Measurements from ENCODE around the gene FOXP1.
"Not testable (repeated sequence)": the region's sequence is repeated elsewhere in the genome, so short reads cannot be mapped to it uniquely, and the experiment has no call there.

The FOXP1 gene

GRCh38 chr3:71026634-71027578 is 556.6 kb downstream of the FOXP1 start:
- H3K4me3 Mint-ChIP-seq, result no peak overlapping the region
- H3K36me3 Mint-ChIP-seq, result peaks cover 31% of the 10 kb centered on the region

GRCh38 chr3:71025516-71025915 is 558.0 kb downstream of the FOXP1 start:
- Mint-ChIP-seq H3K9me3 (ENCODE audit: low read depth) (no peaks in the 10 kb centered on the region), H3K4me1 (ENCODE audit: low read depth) (peaks cover 89% of the 10 kb centered on the region), H3K27ac (peak overlapping the region; percentile 82), H3K36me3 (peaks cover 28% of the 10 kb centered on the region), H3K27me3 (no peaks in the 10 kb centered on the region), H3K4me3 (no peak overlapping the region)

More at GRCh38 chr3:71026634-71027578, 556.6 kb downstream of the FOXP1 start:
- Mint-ChIP-seq H3K4me1 (ENCODE audit: low read depth) (peaks cover 89% of the 10 kb centered on the region), H3K27ac (peak overlapping the region; percentile 82), H3K9me3 (ENCODE audit: low read depth) (no peaks in the 10 kb centered on the region), H3K27me3 (no peaks in the 10 kb centered on the region)

GRCh38 chr3:71025010-71025409 is 558.5 kb downstream of the FOXP1 start:
- Mint-ChIP-seq H3K36me3 (peaks cover 24% of the 10 kb centered on the region), H3K4me1 (ENCODE audit: low read depth) (peaks cover 86% of the 10 kb centered on the region), H3K27ac (peak overlapping the region; percentile 82), H3K9me3 (ENCODE audit: low read depth) (no peaks in the 10 kb centered on the region), H3K27me3 (no peaks in the 10 kb centered on the region), H3K4me3 (peak overlapping the region; percentile 6)

- Mint-ChIP-seq H3K4me1 (ENCODE audit: low read depth) (peaks cover 86% of the 10 kb centered on the region), H3K27me3 (no peaks in the 10 kb centered on the region), H3K9me3 (ENCODE audit: low read depth) (no peaks in the 10 kb centered on the region), H3K4me3 (no peak overlapping the region), H3K27ac (peak overlapping the region; percentile 67), H3K36me3 (peaks cover 21% of the 10 kb centered on the region)
Measured at GRCh38 chr3:71022551-71023335, 560.8 kb downstream of the FOXP1 start.

GRCh38 chr3:71018799-71019198 is 564.7 kb downstream of the FOXP1 start:
- H3K36me3 Mint-ChIP-seq, result peaks cover 37% of the 10 kb centered on the region
- H3K27ac Mint-ChIP-seq, result peak overlapping the region; percentile 83
- no peaks in the 10 kb centered on the region for H3K9me3 Mint-ChIP-seq (ENCODE audit: low read depth)
- H3K4me3 Mint-ChIP-seq, result no peak overlapping the region
- H3K4me1 Mint-ChIP-seq (ENCODE audit: low read depth), result peaks cover 71% of the 10 kb centered on the region
- no peaks in the 10 kb centered on the region for H3K27me3 Mint-ChIP-seq

GRCh38 chr3:71016178-71016845 is 567.2 kb downstream of the FOXP1 start:
- H3K4me3 Mint-ChIP-seq, result no peak overlapping the region
- H3K27ac Mint-ChIP-seq, result peak overlapping the region; percentile 89
- no peaks in the 10 kb centered on the region for H3K27me3 Mint-ChIP-seq
- H3K36me3 Mint-ChIP-seq, result peaks cover 39% of the 10 kb centered on the region
- H3K4me1 Mint-ChIP-seq (ENCODE audit: low read depth), result peaks cover 75% of the 10 kb centered on the region
- no peaks in the 10 kb centered on the region for H3K9me3 Mint-ChIP-seq (ENCODE audit: low read depth)

GRCh38 chr3:71014616-71015015 is 568.9 kb downstream of the FOXP1 start:
- H3K4me3 Mint-ChIP-seq; H3K27me3 Mint-ChIP-seq; H3K9me3 Mint-ChIP-seq (ENCODE audit: low read depth): not testable (repeated sequence)
- peaks cover 78% of the 10 kb centered on the region for H3K4me1 Mint-ChIP-seq (ENCODE audit: low read depth)
- peak overlapping the region; percentile 86 for H3K27ac Mint-ChIP-seq
- H3K36me3 Mint-ChIP-seq, result peaks cover 38% of the 10 kb centered on the region

- Mint-ChIP-seq H3K27ac (peak overlapping the region; percentile 86), H3K9me3 (ENCODE audit: low read depth) (no peaks in the 10 kb centered on the region), H3K27me3 (no peaks in the 10 kb centered on the region), H3K4me3 (peak overlapping the region; percentile 37), H3K36me3 (peaks cover 40% of the 10 kb centered on the region), H3K4me1 (ENCODE audit: low read depth) (peaks cover 80% of the 10 kb centered on the region)
Measured at GRCh38 chr3:71012971-71013370, 570.6 kb downstream of the FOXP1 start.

- no peaks in the 10 kb centered on the region for H3K9me3 Mint-ChIP-seq (ENCODE audit: low read depth)
- peaks cover 84% of the 10 kb centered on the region for H3K4me1 Mint-ChIP-seq (ENCODE audit: low read depth)
- no peaks in the 10 kb centered on the region for H3K27me3 Mint-ChIP-seq
- peak overlapping the region; percentile 97 for H3K27ac Mint-ChIP-seq
- H3K4me3 Mint-ChIP-seq, result peak overlapping the region; percentile 67
- peaks cover 43% of the 10 kb centered on the region for H3K36me3 Mint-ChIP-seq
Measured at GRCh38 chr3:71011565-71012287, 571.8 kb downstream of the FOXP1 start.

GRCh38 chr3:71010726-71011455 is 572.6 kb downstream of the FOXP1 start:
- Mint-ChIP-seq H3K4me1 (ENCODE audit: low read depth) (peaks cover 82% of the 10 kb centered on the region), H3K9me3 (ENCODE audit: low read depth) (no peaks in the 10 kb centered on the region), H3K27ac (peak overlapping the region; percentile 97), H3K27me3 (no peaks in the 10 kb centered on the region), H3K36me3 (peaks cover 36% of the 10 kb centered on the region), H3K4me3 (peak overlapping the region; percentile 67)

- H3K27ac Mint-ChIP-seq, result peak overlapping the region; percentile 96
- H3K27me3 Mint-ChIP-seq, result no peaks in the 10 kb centered on the region
- peaks cover 79% of the 10 kb centered on the region for H3K4me1 Mint-ChIP-seq (ENCODE audit: low read depth)
- no peaks in the 10 kb centered on the region for H3K9me3 Mint-ChIP-seq (ENCODE audit: low read depth)
- peaks cover 16% of the 10 kb centered on the region for H3K36me3 Mint-ChIP-seq
- peak overlapping the region; percentile 60 for H3K4me3 Mint-ChIP-seq
Measured at GRCh38 chr3:71008350-71008935, 575.1 kb downstream of the FOXP1 start.

GRCh38 chr3:71006810-71007785 is 576.4 kb downstream of the FOXP1 start:
- Mint-ChIP-seq H3K4me1 (ENCODE audit: low read depth) (peaks cover 78% of the 10 kb centered on the region), H3K4me3 (peak overlapping the region; percentile 60), H3K9me3 (ENCODE audit: low read depth) (no peaks in the 10 kb centered on the region), H3K27ac (peak overlapping the region; percentile 96), H3K27me3 (no peaks in the 10 kb centered on the region), H3K36me3 (peaks cover 11% of the 10 kb centered on the region)
